ENCODE measurements around the gene ADAM12.

DNA sequence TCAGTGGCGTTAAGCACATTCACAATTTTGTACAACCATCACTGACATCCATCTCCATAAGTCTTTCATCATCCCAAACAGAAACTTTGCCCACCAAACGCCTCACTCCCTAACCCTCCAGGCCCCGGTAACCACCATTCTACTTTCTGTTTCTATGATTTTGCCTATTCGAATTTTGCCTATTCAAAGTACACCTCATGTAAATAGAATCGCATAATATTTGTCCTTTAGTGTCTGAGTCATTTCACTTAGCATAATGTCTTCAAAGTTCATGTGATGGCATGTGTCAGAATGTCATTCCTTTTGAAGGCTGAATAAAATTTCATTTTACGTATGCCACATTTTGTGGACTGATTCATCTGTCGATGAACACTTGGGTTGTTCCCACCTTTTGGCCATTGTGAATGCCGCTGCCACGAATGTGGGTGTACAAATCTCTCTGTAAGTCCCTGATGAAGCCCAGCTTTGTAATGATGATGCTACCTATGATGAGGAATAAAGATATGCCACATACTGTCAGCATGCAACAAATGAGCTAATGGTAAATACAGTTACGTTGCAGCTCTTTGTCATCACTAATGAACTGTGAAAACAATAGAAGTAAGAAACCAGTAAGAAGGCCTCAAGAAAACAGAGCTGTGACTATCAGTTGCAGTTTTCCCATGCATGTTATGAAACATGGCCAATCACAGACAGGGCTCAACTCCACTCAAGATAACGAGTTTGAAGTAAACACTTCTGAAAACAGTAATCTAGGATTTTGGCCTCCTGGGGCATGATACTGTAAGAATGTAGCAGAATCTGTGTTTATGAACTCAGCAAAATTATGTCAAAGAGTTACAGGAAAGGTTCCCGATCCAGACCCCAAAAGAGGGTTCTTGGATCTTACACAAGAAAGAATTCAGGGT lies 120.0 kb downstream of the ADAM12 start:
- TF ChIP-seq RXRA (IDR thresholded peaks at IDR 0.05; ENCODE audit: borderline replicate concordance, low read depth), result no peak
- TF ChIP-seq TAF1 (IDR thresholded peaks at IDR 0.05; ENCODE audit: borderline replicate concordance, low read depth, low read length), result no peak
- TF ChIP-seq ELF1 (IDR thresholded peaks at IDR 0.05), result no peak
- TF ChIP-seq EP300 (IDR thresholded peaks at IDR 0.05; ENCODE audit: borderline replicate concordance in 1 of 2, low read depth in 1 of 2, low read length in 1 of 2), result no peak
- no peak for TF ChIP-seq POLR2AphosphoS5 (IDR thresholded peaks at IDR 0.05; ENCODE audit: low read depth, low read length)
- TF ChIP-seq, protein P1, sequence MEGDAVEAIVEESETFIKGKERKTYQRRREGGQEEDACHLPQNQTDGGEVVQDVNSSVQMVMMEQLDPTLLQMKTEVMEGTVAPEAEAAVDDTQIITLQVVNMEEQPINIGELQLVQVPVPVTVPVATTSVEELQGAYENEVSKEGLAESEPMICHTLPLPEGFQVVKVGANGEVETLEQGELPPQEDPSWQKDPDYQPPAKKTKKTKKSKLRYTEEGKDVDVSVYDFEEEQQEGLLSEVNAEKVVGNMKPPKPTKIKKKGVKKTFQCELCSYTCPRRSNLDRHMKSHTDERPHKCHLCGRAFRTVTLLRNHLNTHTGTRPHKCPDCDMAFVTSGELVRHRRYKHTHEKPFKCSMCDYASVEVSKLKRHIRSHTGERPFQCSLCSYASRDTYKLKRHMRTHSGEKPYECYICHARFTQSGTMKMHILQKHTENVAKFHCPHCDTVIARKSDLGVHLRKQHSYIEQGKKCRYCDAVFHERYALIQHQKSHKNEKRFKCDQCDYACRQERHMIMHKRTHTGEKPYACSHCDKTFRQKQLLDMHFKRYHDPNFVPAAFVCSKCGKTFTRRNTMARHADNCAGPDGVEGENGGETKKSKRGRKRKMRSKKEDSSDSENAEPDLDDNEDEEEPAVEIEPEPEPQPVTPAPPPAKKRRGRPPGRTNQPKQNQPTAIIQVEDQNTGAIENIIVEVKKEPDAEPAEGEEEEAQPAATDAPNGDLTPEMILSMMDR (IDR thresholded peaks at IDR 0.05), result no peak
- TF ChIP-seq REST (IDR thresholded peaks at IDR 0.05; ENCODE audit: low read depth, low read length), result no peak
- TF ChIP-seq FOXM1 (IDR thresholded peaks at IDR 0.05; ENCODE audit: low read depth), result no peak
- TF ChIP-seq JUND (IDR thresholded peaks at IDR 0.05), result no peak
- no peak for TF ChIP-seq RFX5 (IDR thresholded peaks at IDR 0.05; ENCODE audit: low read length)

All from SK-N-SH (cell line).